AG20443 (cell line): ENCODE measurements around the gene PAM.
A peak's percentile ranks its signal among the peaks of the same experiment; 100 is the strongest.

Source experiments
- DNase-seq: peaks from one replicate; pipeline ENCODE4 v3.0.0; 2012; ENCODE audit warnings: low spot score, mixed read lengths

The PAM gene

DNA sequence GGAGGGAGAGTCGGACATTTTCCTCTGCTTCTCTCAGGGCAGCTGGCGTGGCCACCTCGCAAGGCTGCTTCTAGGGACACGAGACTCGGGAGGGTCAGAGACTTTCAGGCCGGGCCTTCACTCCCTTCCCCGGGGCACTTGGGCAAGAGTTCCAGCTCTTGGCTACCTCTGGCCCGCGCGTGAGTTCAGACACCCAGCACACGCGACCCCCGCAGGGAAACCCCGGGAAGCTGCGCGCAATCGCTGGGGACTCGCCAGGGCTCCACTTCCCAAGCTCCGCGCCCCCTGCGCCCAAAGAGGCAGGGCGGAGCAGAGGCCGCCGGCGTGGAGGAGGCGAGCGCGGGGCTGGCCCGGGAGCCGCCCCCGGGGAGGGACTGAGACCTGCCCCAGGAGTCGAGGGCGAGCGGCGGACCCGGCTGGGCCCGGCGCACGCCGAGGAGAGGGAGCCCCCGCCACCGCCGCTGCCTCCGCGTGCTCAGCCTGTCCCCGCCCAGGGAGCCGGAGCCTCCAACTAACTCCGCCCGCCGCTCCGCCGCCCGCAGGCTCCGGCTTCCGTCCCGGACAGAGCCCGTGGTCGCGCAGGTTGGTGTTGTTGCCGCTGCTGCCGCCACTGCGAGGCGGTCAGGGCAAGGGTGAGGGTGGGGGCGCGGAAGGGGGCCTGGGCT is at the start of gene PAM:
Gene PAM, plus strand, starts transcription at position 539 of the 665 bp plus-strand sequence. CDS start 110,891 bp downstream, outside the sequence.
- DNase-seq = peak; percentile 94

DNA sequence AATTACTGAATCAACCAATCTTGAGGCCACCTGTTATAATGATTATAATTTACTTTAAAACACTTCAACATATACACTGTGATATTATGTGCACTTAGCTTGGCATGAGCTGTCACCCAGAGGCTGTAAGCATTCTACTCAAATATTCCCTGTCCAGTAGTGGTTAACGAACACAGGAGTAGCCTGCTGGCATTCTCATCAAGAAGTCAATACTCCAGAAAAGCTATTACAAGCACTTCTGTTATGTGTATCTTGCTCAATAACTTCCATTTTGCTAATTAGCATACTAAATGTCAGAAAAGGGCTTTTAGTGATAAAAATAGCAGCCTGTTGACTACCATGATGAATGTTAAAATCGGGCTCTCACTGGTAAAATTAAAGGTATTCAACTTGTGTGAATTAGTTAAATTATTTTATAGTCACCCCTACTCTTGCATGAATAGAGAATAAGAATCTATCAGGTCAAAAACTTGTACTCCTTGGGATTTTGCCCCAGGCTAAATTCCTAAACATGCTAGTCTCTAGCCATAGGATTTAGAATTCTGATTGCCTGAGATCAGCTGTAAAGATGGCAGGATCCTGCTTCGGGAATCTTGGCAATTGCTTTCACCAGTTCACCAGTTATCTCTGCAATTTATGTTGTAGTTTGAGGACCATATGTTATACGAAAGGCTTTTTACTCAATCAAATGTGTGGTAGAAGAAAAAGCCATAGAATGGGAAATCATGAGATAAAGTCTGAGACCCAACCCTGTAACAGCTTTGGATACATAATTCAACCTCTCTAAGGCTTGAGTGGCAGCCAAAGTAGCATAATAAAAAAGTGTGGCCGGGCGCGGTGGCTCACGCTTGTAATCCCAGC is 43.4 kb upstream of the PAM start:
- peak; percentile 13 for DNase-seq

DNA sequence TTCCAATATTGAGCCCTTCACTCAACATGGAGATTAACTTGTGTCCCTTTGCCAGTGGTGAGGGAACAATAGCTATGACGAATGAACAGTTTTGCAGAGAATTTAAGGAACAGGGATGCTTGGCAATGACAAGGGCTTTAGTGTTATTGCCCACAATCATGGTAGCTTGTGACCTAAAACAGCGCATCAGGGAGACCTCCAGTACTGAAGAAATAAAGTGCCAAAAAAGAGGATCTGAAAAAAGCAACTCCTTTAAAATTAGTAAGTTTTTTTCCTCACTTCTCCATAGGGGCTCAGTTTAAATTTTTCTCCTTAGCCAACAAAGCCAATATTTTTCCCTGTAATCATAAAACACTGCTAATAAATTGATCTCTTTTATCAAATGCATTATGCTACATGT is 41.8 kb upstream of the PAM start:
- no peak for DNase-seq

DNA sequence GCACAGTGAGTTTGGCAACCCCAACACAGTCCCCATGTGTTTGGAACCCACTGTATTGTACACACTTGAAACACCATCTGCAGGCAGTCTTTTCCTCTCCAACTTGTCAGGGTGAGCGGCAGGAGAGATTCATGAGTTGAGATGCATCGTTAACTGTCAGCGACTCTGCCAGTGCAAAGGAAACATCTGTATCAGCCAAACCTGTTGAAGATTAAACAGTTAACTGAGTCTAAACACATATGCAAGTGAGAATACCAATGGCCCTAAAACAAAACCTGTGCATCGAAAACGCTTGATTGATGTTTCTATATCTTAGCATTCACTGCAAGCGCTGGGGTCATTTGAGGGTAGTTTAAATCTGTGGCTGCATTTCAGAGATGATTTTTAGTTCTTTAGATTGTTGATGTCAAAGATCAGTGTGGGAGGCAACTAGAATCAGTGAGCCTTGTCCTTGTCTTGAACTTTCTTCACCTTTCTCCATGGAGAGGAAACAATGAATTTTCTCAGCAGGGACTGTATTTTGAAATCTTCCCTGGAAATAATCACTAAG is 41.3 kb upstream of the PAM start:
- peak; percentile 17 for DNase-seq

DNA sequence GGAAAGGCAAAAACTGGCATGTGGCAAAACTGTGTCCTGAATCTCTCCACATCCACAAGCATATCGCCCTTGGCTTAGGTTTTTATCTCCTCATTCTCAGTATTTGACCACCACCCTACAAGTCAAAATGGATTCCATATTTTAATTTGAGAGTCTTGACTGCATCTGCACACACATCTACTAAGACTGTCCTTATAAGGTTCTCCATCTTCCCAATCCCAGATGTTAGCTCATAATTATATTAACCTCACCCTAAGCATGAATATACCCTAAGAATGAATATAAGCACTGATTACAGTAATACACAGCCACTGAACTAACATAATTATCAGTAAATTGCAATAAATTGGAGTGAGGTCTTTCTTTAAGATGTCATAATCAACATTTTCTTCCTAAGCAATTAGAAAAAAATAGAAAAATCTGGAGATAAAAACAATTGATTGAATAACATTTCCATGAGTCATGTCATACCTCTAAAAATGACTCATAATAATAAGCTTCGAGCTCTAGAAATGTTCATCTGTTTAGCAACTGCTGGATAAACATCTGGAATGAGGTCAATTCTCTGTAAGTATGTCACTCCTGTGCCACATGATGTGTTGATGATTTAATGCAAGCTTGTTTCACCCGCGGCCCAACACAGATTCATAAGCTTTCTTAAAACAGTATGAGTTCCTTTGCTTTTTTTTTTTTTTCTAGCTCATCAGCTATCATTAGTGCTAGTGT is 39.9 kb upstream of the PAM start:
- DNase-seq = peak; percentile 63

DNA sequence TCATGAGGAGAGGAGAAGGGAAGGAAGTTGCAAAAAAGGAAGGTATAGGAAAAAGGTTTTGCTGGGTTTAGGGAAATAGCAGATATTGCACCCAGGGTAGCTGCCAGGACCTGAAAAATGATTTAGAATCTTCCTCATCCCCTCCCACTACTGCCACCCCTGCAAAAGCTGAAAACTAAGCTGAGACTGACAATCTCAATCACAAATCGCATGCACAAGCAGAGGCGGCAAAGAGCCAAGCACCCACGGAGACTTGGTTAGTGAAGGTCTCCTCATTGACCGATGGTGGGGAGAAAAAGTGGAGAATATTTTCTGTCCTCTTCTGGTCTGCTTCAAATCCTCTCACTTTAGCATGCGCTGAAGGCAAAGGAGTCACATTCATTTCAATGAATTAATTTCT is 39.1 kb upstream of the PAM start:
- no peak for DNase-seq

DNA sequence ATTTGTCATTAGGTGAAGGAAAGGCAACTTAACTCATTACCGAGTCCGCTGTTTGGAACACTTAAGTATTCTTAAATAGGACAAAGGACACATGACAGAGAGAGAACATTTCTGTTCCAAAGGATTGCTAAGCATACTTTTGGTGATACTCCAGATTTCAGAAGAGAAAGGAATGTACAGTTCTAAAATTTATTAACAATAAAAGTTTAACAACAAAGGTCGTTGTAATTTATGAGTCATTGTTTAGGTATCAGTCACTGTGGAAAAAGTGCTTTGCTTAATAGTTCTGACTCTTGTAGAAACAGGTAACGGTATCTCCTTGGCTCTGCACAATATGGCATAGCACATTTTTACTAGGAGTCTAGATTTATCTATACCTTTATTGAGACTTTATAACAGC is 36.3 kb upstream of the PAM start:
- peak; percentile 13 for DNase-seq

DNA sequence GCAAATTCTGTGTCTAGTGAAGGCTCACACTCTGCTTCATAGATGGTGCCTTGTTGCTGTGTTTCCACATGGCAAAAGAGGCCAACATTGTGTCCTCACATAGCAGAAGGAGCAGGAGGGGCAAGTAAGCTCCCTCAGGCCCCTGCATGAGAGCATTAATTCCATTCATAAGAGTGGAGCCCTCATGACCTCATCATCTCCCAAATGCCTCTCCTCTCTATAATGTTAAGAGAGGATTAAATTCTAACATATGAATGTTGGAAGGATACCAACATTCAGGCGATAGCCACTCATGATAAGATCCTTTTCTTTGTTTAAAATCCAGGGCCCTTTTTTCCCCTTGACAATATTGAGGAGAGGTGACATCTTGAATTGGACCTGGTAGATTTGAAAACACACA is 35.2 kb upstream of the PAM start:
- DNase-seq = no peak

DNA sequence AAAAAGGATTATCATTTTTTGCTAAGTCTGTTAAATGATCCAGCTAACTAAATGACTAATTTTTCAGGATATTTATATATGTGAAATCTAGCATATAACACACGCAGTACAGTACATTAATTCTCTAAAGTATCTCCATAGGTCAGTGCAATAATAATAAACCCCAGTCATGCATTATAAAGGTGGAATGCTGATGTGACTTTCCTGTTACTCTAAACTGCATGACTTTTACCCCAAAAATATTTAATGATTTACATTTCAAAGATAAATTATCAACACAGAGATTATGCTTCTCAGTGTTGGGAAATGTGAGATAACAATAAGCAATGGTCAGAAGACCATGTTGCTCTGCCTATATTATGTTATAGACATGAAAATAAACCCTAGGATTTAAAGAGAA is 34.1 kb upstream of the PAM start:
- no peak for DNase-seq

DNA sequence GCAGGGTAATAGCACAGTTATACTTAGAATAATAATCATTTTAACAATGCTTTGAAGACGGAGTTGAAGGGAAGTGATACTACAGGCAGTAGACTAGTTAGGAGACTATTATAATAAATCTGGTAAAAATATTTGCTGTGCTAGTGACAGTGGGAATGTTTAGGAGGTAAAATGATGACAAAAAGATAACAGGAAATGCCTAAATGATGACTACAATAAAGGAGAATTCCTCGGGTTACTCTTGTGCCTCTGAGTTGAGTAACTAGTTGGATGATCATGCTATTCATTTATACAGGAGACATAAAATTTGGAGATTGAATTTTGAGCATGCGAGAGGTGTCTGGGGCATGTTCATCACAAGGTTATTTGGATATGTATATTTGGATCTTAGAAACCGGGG is 32.2 kb upstream of the PAM start:
- peak; percentile 50 for DNase-seq

DNA sequence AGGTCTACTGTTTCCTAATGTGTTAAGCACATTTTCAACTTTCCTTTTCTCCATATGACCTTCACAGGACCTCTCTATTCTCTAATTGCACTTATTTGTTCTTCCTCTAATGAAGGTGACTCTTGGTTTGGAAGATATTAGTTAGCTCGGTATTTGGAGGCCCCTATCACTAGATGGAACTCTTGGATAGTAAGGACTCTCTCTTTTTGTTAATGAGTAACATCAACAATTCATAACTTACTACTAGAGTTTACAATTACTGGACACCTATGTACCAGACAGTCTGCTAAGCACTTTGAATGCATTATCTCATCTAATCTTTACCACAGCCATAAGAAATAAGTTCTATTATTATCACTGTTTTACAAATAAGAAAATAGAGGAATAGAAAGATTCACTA is 23.4 kb upstream of the PAM start:
- DNase-seq = no peak

DNA sequence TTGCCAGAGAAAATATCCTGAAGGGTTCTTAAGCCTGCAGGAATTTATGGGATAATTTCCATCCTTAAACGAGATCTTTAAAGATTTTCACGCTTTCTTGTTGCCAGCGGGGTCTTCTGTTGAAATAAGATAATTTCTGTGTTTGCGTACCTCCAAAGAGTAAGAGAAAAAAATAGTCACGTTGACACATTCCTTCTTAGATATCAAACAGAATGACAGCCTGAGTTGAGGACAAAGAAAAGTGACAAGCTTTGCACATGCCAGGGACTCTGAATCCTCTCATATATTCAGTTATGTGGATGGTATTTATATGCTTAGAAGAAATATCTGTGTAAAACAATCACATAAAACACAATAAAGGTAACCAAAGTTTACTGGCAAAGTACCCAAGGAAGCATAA is 21.6 kb upstream of the PAM start:
- DNase-seq = no peak

DNA sequence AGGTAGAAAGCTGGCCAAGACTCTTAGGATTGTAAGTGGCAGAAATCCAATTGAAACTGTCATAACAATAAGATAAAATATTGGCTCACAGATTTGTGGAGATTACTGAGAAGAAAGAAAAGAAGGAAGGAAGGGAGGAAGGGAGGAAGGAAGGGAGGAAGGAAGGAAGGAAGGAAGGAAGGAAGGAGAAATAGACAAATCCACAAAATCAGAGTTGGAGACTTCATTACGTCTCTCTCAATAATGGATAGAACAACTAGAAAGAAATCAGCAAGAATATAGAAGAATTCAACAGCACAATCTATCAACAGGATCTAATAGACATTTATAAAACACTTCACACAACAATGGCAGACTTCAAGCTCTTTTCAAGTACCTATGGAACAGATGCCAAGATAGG is 17.9 kb upstream of the PAM start:
- DNase-seq = no peak

DNA sequence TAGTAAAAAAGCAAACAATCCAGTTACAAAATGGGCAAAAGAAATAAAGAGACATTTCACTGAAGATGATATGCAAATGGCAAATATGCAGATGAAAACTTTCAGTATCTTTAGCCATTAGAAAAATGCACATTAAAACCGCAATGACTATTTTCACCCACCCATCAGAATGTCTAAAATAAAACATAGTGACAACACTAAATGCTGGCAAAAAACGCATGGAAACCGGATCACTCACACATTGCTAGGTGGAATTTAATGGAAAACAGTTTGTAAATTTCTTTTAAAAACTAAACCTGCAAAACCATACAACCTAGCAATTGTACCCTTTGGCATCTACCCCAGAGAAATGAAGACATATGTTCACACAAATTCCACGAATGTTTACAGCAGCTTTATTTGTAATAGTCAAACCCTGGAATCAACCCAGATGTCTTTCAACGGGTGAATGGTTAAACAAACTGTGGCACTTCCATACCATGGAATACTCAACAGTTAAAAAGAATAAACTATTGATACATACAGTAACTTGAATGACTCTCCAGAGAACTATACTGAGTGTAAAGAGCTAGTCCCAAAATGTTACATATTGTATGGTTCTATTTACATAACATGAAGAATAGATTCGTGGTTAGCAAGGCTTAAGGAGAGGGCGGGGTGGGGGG is 17.2 kb upstream of the PAM start:
- peak; percentile 17 for DNase-seq

DNA sequence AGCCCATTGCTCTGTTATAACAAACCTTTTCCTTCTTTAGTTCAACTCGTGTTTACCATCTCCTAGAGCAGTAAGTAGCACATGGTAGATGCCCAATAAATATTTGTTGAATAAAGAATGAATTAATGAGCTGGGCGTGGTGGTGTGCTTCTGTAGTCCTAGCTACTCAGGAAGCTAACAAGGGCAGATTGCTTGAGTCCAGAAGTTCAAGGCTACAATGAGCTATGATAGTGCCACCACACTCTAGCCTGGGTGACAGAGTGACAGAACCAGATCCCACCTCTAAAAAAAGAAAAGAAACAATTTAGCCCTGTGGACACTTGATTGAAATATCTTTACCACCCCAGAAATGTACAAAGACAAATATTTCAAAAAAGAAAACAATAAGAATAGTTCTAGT is 14.6 kb upstream of the PAM start:
- DNase-seq = no peak

DNA sequence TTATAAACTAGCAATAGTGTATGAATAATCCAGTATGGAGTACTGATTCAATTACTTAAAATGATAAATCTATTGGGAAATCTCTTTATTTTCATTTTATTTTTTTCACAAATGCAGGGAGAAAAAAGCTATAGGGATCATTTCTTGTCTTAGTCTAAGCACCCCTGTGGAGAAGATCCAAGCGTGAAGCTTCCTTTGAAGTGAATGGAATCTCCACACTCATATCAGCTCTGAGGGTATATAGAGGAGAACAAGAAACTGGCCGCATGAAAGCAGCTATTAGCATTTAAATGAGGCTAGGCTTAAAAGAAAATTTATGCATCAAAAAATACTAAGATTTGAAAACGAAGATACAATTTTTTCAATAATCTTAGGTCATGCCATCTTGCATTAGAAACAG is 12.9 kb upstream of the PAM start:
- no peak for DNase-seq

DNA sequence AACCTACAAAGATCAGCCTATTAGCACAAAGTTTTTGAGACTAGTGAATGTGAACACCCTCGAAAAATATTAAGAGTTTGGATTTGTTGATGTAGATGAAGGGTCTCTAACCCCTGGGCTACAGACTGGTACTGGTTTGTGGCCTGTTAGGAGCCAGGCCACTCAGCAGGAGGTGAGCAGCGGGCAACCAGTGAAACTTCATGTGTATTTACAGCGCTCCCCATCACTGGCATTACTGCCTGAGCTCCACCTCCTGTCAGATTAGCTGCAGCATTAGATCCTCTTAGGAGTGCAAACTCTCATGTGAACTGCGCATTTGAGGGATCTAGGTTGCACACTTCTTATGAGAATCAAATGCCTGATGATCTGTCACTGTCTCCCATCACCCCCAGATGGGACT is 11.2 kb upstream of the PAM start:
- no peak for DNase-seq

DNA sequence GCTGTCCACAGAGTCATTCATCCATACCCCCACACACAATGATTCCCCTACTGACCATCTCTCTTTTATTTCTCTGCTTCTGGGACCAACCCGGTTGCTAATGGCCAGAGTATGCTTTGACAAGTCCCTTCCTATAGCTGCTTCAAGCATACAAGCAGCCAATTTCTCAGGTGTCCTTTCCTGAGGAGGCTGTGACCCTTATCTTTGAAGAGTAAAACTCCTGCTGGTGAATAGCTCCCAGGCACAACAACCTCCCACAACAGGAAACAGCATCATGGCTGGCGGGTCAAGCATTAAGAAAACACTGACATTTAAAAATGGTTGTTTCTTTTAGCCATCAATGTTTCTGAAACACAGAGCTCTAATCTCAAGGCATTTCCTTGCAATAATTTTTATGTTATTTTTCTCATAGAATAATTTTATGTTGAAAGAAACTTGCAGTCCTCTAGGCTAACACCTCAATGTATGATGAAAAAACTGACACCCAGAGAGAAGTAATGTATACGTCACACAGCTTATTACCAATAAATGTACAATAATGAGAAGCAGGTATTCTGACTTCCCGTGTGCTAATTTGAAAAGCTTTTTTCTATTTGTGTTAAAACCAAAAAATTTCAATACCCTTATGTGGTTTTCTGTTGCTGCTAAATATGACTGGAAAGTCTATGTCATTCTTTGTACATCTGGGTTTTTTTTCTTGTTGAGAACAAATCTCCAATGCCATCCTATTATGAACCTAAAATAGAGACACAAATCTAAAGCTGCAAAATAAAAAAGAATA is 7.5 kb upstream of the PAM start:
- no peak for DNase-seq

DNA sequence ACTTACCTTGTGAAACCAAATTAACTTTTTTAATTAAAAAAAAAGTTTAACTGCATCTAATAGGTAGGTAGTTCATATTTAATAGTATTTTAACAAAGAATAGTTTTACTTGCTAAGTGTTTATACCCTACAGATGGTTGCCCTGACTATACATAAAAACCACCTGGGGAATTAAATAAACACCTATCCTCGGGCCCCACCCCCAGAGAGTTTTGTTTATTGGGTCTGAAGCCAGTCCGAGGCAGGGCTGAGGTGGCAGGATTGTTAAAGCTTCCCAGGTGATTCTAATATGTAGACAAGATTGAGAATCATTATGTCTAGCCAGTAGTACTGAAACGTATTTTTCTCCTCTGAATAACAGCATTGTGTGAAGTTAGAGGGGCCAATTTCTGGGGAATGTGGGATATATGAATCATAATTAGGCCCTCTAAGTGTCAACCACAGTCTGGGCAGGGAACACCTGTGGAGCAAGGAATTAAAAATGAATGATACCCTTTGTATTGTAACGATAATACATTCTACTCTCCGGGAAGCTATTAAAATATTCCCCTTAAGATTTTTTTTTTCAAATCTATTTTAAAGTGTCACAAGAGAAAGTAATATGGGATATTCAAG is 5.6 kb upstream of the PAM start:
- DNase-seq = no peak

DNA sequence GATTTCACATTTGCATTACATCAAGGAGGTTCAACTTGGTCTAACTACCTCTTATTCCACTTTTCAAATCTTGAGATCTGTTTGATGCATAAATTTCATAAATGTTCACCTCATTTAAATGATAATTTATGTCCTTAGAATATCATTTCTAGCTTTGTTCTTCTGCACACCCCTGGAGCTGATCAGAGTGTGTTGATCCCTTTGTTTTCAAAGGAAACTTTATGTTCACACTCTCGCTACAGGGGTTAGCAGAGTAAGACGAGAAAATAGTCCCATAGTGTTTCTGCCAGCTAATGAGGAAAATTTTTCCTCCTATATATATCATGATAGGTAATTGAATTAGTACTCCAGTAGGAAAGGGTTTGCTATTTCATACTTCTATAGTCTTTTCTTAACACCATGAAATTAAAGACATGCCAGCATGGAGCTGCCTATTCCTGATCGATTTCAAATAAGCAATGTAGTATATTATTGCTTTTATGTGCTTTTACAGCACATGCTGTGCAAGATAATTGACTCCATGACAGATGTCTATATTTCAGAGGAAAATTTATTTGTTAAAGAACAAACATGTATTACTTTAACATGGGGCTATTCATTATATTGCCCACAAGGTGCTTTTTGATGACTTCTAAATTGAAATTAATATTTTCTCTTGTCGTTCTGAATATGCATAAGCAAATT is 4.8 kb upstream of the PAM start:
- no peak for DNase-seq
